ENCODE results near the gene FCMR.
A peak's percentile ranks its signal among the peaks of the same experiment; 100 is the strongest.

FCMR gene

DNA sequence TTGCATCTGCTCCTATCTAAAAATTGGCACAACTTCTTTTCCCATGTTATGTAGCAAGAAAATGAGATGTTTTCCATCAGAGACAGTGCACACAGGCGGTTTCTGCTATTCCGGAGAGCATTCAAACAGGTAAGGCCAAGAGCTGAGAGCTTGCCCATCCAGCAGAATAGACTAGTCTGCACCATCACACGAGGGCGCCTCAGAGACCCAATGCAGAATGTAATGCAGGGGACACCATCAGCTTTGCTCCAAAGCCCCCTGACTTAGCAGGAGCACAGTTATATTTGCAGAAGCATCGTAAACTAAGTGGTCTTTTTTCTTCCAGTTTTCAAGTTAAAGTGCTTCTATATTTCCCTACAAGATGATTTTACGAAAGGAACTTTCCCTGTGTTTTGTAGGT, 19.8 kb downstream of the FCMR start:
- DNase-seq (ENCODE audit: low read depth in 2 of 2): no peak

DNA sequence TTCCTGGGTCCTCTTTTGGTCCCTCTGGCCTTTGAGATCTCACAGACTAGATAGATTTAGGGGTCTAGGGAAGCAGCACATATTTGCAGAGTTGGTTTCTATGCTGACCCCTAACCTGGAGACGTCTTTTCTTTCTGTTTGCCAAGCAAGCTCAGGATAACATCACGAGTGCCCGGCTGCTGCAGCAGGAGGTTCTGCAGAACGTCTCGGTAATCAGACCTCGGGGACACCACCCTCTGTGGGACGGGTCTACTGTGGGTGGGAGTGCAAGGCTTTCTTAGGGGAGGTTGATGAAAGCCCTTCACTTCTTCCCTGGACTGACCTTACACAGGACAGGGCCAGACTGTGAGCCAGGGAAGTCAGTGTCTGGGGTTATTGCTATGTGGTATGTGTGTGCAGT, 21.6 kb downstream of the FCMR start:
- DNase-seq (ENCODE audit: low read depth in 2 of 2): no peak

DNA sequence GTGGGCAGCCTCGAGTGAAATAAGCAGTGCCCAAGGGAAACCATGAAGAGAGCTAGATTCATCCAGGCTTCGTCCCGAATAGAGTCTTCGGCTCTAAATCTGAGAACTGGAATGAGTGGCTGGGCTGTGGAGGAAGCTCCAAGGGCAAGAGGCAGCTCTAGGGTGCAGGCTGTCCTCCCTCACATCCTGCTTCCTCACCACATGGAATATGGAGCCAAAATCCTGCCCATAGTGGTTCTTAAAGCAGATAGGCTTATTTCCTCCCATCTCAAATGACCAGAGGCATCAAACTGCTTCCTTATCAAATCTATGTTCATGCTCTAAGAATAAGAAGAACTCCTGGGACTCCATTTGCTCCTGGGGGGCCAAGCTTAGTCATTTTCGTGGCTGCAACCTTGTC, 22.0 kb downstream of the FCMR start:
- DNase-seq (ENCODE audit: low read depth in 2 of 2): no peak

DNA sequence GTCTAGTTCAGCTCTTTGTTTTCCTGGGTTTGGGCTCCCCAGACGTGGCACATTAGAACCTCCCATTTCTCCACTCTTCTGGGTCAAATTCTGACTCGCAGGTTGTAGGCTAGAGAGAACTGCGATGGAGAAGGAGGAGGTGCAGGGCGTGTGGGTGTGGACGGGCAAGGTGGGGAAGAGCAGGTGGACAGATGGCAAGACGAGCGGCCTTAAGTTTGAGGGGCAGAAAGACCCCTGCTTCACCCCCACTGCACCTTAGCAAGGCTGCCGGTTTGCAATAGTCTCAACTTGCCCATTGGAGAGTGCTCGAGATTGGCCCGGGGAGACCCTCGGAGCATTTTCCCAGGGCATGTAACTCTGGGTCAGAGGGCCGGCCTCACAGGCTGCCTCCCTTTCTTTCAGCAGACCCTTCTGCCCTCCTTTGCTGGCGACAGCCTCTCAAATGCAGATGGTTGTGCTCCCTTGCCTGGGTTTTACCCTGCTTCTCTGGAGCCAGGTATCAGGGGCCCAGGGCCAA, 22.8 kb downstream of the FCMR start:
- DNase-seq (ENCODE audit: low read depth in 2 of 2): no peak

DNA sequence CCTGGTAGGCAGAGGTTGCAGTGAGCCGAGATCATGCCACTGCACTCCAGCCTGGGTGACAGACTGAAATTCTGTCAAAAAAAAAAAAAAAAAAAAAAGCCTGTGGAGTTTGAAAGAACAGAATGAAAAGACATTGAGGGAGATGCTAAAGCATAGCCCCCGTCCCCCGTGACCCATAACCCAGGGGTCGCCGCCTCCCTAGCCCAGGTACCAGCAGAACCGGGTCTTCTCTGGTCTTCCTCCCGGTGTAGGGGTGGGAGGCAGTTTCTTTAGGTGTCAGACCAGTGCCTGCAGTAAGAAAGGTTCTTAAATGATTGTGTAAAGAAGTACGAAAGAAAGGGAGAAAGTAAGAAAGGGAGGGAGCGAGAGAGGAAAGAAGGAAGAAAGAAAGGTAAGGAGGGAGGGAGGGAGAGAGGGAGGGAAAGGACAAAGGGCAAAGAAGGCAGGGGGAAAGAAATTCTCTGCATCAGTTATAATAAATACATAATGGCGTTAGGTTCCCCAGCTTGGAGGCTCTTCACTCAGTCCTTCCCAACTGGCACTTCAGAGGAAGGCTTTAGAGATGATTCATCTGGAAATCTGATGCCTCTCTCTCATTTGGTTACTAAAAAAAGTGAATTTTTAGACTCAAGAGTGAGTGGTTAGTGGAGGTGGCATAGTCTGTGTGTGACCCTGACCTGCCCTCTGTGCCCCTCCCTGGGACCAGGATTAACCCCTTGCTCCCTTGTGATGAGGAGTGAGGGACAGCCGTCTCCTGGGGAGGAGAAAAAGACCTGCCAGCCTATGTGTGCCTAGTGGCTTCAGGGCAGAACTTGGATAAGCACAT, 23.4 kb downstream of the FCMR start:
- no peak for DNase-seq (ENCODE audit: low read depth in 2 of 2)

DNA sequence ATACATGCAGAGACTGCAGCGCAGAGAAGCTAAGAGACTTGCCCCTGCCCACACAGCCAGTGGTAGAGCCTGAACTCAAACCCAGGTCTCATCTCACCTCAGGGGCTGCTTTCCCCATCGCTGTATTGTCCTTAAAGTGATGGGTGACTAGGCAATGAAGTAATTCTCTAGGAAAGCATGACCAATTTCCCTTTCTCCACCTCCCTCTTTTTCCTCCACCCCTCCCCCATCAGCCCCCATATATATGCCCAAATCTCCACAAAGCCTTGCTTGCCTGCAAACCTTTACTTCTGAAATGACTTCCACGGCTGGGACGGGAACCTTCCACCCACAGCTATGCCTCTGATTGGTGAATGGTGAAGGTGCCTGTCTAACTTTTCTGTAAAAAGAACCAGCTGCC, 24.6 kb downstream of the FCMR start, which contains the start of gene IL24:
Gene IL24, plus strand, starts transcription at position 269 of the 400 bp plus-strand sequence. CDS start 390 bp downstream, outside the sequence.
- no peak for DNase-seq (ENCODE audit: low read depth in 2 of 2)

DNA sequence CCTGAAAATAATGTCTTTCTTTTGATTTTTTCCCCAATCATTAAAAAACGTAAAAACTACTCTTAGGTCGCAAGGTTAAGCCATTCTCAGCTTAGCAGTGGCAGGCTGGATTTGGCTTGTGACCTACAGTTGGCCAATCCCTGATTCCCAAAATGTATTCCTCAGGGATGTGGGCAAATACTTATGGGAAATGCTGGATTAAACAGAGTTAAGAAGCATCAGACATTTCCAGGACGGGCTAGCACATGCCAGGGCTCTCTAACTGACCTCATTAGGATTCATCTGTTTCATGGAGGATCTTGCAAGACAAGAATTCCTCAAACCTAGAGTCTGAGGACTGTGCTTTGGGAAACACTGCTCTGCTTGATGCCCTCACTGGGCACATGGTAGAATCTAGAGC, 25.5 kb downstream of the FCMR start:
- no peak for DNase-seq (ENCODE audit: low read depth in 2 of 2)

DNA sequence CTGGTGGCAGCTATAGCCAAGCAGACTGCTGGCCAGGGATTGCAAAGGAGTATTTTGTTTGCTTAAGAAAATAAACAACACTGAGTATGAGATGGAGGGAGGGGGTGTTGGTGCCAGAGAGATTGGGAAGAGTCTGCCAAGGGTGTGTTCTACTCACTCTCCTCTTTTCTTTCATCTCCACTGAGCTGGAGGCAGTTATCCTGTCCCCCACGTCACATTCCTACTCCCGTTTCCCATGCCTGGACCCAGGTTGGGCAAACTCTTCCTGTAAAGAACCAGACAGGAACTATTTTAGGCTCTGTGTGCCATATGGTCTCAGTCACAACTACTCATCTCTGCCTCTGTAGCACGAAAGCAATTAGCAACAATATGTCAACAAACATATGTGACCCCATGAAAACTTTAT, 25.9 kb downstream of the FCMR start:
- DNase-seq (ENCODE audit: low read depth in 2 of 2): no peak

DNA sequence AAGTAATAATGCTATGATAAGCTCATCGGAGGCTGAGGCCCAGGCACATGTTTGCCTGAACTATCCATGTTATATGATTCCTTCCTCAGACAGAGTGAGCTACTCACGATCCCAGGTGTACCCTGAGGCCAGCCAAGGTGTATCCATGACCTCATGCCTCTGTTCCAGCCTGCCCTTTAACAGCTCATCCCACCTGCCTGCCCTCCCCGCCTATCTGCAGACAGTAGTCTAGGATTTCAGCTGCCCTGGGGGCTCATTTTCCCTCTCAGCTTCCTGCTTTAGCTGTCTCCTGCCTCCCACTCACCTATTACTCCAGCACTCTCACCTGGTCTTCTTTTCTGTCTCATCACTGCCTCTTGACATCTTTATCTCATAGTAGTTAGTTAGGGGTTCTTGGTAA, 26.4 kb downstream of the FCMR start:
- DNase-seq (ENCODE audit: low read depth in 2 of 2): no peak

DNA sequence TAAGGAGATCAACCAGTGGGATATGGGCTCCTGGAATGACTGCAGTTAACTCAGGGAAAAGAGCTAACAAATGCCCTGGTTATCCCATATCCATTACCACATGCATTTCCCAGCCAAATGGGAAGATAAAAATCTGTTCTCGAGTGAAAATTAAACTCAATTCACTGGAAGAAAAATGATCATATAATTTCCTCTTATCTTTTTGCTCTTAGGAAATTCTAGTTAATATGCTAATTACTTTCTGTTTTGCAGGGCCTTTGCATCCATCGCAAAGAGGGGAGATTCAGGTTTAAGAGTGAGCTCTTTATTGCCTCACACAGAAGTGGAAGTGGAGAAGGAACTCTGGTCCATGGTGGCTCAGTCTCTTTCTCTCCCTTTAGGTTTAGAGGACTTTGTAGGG, 28.4 kb downstream of the FCMR start:
- no peak for DNase-seq (ENCODE audit: low read depth in 2 of 2)

DNA sequence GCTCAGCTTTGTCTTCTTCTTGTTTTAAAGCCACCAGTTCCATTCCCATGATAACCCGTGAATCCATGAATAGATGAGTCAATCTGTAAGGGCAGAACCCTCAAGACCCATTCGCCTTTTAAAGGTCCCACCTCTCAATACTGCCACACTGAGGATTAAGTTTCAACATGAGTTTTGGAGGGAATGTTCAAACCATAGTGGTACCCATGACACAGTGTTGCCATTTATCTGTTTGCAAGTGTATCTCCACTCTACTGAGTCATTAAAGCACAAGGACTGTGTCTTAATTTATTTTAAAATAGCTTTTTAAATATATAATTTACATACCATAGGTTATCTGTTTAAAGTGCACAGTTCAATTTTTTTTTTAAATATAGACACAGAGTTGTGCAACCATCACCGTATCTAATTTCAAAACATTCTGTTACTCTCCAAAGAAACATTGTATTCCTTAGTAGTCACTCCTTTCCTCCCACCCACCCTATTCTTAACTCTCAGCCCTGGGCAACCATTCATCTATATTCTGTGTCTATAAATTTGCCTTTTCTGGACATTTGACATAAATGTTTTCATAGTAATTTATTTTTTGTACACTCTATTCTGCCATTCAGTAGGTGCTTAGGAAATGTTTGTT, 29.3 kb downstream of the FCMR start:
- DNase-seq (ENCODE audit: low read depth in 2 of 2): no peak

DNA sequence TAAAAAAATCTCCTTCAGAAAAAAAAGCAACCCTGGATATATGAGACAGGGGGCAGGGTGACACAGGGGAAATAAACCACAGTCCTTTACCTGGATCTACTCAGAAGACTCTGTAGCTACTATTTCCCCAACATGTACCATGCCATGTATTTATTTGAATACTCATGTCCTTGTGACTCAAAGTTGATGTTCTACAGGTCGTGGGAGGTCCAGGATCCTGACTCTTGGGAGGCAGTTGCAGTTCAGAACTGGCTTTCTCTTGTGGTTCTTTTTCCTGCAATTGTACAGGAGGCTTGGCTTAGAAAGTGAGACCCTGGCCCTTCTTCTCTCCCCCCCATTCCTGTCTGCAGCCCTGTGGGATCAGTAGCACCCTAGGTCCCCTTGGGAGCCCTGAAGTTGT, 30.3 kb downstream of the FCMR start:
- no peak for DNase-seq (ENCODE audit: low read depth in 2 of 2)

DNA sequence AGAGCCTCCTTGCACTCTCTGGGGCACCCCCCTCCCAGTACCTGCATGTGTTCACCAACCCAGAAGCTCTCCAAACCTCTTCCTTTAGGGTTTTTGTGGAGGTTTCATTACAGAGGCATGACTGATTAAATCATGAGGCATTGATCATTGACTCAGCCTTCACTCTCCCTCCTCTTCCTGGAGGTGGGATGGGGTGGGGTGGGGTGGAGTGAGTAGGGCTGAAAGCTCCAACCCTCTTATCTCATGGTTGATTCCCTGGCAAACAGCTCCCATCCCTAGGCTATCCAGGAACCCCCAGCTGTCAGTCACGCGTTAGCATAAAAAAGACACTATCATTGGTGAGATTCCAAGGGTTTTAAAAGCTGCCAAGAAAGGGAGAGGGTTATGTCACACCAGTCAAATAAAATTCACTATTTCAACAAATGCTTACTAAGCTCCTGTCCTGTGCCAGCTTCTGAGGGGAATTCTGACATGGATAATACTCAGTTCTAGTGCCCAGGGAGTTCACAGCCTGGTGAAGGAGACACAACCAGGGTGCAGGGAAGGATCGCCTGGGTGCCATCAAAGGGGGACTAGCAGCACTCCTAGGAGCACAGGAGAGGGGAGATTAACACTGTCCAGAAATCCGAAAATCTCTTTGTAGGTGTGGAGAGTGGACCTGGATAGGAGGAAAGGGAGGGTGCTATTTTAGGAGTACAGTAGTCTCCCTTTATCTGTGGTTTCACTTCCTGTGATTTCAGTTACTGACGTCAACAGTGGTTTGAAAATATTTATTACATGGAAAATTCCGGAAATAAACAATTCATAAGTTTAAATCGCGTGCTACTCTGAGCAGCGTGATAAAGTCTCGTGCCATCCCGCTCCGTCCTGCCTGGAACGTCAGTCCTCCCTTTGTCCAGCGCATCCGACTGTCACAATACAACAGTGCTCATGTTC, 31.3 kb downstream of the FCMR start:
- DNase-seq (ENCODE audit: low read depth in 2 of 2): no peak

DNA sequence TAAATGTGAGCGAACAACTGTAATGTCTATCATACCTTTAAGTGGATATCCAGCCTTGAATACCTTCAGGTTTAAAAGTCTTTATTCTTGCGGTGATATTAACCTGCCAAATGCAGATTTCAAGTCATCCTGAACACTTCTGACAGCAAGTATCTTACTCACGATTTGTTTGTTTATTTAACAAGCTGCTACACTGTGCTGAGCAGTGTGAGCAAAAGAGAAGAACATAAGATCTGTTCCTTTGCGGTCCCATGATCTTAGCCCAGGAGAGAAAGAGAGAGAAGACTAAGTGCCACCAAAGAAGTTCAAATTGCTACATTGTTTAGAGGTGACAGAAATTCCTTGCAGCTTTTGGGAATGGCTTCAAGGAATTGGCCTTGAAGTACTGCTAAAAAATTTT, 34.0 kb downstream of the FCMR start:
- DNase-seq (ENCODE audit: low read depth in 2 of 2): no peak

DNA sequence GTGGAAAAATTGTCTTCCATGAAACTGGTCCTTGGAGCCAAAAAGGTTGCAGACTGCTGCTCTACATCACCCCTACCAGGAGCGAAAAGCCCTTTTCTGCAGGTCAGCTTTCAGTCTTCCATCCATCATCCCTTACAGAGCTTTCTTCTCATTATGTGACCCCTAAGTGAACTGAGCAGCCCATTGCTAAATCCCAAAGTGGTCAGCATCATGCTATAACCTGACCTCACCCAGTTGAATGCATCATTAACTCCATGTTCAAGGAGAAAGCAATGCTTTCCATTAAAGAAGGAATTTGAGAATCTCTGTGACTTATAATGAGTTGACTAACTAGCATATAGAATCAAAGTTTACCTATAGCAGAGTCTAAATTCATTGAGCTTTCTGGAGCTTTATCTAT, 34.9 kb downstream of the FCMR start:
- DNase-seq (ENCODE audit: low read depth in 2 of 2): no peak

DNA sequence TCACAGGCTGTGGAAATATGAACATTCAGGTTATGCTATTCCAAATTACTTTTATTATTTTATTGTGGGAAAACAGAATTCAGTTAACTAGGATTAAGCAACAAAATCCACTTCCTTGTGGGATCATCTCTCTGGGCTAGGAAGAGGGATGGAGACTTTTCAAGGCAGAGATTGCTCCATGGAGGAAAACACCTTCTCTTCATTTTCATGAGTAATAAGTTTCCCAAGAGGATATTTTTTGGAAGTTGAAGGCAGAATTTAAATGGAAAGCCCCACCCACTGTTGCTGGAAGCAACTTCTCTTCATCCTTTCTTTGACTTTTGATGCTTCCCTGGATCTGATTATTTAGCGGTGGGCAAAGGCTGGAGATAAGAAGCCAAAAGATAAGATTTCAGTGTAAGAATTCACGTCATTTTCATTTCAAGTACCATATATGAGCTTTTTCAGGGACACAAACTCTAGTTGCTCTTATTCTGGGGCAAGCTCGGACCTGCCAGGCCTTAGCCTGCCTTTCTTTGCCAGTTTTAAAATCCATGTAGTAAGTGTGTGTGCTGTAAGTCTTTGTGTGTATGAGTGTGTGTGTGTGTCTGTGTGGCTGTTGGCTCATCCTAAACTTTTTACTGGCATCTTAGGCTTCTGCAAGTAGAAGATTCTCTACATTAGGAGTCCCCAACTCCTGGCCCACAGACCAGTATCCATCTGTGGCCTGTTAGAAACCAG, 36.2 kb downstream of the FCMR start:
- DNase-seq (ENCODE audit: low read depth in 2 of 2): no peak

DNA sequence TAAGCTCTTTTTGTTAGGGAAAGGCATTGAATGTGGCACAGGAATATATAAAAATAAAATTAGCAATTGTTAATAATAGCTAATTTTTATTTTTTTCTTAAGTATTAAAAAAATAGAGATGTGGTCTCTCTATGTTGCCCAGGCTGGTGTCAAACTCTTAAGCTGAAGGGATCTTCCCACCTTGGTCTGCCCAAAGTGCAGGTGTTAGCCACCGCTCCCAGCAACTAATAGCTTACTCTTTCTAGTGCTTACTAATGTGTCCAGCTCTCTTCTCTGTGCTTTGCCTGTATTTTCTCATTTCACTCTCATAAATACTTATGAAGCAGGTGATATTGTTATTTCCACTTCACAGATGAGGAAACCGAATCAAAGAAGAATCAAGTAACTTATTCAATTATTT, 37.9 kb downstream of the FCMR start:
- DNase-seq (ENCODE audit: low read depth in 2 of 2): no peak

DNA sequence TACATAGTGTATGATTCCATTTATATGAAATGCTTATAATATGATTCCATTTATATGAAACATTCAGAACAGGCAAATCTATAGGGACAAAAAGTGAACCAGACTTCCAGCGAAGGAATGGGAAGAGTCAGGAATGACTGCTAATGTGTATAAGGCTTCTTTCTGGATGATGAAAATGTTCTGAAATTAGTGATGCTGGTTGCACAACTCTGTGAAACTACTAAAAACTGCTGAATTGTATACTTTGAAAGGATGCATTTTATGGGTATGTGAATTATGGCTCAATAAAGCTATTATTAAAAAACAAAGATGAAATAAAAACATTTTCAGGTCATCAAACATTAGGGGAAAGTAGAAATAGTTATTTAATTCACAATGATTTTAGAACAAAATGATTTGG, 38.6 kb downstream of the FCMR start:
- DNase-seq (ENCODE audit: low read depth in 2 of 2): peak in 1 of 2 experiments; percentile 13

DNA sequence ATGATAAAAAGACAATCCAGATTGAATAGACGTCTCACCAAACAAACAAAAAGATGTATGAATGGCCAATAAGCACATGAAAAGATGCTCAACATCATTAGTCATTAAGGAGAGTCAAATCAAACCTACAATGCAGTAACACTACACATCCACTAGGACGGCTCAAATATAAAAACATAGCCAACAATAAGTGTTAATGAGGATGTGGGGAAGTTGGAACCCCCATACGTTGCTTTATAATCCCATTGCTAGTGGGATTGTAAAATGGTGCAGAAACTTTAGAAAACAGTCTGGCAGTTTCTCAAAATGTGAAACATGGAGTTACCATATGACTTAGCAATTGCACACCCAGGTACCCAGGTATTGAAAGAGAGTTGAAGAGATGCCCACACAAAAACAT, 39.2 kb downstream of the FCMR start:
- no peak for DNase-seq (ENCODE audit: low read depth in 2 of 2)

DNA sequence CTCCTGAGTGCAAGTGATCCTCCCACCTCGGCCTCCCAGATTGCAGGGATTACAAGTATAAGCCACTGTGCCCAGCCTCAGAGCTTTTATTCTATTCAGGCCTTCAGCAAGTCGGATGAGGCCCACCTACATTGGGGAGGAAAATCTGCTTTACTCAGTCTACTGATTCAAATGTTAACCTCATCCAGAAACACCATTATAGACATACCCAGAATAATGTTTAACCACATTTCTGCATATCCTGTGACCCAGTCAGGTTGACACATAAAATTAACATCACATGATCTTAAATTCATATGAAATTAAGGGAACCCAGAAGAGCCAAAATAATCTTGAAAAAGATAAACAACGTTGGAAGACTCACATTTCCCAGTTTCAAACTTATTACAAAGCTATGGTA, 41.4 kb downstream of the FCMR start:
- DNase-seq (ENCODE audit: low read depth in 2 of 2): no peak

DNA sequence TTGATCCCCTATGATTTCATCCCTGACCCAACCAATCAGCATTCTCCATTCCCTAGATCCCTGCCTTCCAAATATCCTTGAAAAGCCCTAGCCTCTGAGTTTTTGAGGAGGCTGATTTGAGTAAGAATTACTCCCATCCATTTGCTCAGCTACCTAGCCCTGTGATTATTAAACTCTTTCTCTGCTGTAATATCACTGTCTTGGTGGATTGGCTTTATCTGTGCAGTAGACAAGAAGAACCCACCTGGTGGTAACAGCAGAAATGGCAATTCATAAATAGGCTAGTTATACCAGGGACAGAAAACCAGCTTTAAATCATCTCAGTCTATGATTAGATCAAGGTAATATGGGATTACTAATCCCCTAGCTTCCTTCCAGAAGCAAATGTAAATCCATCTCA, 43.3 kb downstream of the FCMR start:
- no peak for DNase-seq (ENCODE audit: low read depth in 2 of 2)

Measured in fibroblast of skin of left quadriceps (primary cell).